A673 (cell line): ENCODE results near the gene CLTRN.

Experiments used
- CTCF ChIP-seq: fragments of 300-800, 200-600 bp; sonication (generic); conservative IDR thresholded peaks from 2 replicates; pipeline ENCODE4 v1.5.1; 2017; ENCODE audit warnings: low read depth, mild to moderate bottlenecking, antibody characterized with exemption, low read length, moderate library complexity, mixed read lengths
- EZH2 ChIP-seq: fragments of 200-600 bp; sonication (generic); IDR thresholded peaks from 2 replicates; pipeline ENCODE4 v1.6.1; 2017; ENCODE audit warnings: borderline replicate concordance, low read depth, mild to moderate bottlenecking, mixed read lengths, antibody characterized with exemption, low read length; ENCODE audit not compliant: poor library complexity, severe bottlenecking

GRCh38 chrX:15664487-15665444 lies at the start of gene CLTRN:
- no peak for TF ChIP-seq CTCF
- no peak for TF ChIP-seq EZH2
